NCI-H1436 (cell line): ENCODE results near the gene ADIRF.
"Not testable (repeated sequence)": the region's sequence is repeated elsewhere in the genome, so short reads cannot be mapped to it uniquely, and the experiment has no call there.

ENCODE experiments used
- DNase-seq: peaks from one replicate; lab custom pipeline; 2025; lab: John Stamatoyannopoulos, UW

Gene ADIRF

DNA sequence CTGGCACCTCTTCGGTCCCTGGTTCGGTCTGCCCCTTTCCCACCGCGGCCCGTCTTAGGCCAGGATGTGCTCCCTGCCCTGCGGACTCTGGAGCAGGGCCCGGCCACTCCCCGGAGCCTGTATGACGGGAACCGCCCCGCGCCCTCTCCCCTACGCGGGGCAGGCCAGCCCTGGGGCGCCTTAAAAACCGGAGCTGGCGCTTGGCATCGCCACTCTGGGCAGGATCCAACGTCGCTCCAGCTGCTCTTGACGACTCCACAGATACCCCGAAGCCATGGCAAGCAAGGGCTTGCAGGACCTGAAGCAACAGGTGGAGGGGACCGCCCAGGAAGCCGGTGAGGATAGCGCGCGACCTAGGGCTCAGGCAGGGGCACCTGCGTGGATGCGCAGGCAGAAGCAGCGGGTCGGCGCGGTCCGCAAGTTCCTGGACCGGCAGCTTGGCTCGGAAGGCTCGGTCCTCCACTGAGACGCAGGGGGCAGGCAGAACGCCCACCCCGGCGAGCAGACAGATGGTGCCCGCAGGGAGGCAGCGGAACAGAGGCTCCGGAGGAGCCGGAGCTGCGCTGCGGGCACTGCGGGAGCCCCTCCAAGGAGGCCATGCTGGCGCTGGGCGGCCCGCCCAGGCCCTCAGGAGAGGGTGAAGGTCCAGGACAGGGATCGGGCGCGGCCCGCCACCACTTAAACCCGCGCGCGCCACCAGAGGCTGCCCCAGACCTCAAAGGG is at the start of gene ADIRF:
Gene ADIRF (plus strand): TSS at position 212 of the 723 bp plus-strand sequence. CDS start 63 bp downstream, at position 275.
- DNase-seq, result no peak

DNA sequence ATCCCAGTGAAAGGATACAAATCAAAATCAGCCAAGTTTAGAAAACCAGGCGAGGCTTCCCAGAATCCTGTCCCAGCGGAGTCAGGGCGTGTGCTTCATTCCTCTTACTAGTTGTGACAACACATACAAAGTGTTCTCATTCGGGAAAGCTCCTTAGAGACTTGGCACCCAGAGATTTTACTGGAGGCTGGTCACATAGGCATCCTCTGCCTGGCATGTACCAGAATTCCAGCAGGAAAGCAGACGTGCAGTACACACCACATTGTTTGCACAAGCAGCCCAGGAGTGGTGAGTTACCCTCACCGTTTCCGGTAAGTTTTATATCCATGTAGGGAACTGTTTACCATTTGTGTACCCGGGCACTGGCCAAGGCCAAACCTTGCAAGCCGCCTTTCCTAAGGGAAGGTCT is 45.7 kb upstream of the ADIRF start:
- DNase-seq, result no peak

DNA sequence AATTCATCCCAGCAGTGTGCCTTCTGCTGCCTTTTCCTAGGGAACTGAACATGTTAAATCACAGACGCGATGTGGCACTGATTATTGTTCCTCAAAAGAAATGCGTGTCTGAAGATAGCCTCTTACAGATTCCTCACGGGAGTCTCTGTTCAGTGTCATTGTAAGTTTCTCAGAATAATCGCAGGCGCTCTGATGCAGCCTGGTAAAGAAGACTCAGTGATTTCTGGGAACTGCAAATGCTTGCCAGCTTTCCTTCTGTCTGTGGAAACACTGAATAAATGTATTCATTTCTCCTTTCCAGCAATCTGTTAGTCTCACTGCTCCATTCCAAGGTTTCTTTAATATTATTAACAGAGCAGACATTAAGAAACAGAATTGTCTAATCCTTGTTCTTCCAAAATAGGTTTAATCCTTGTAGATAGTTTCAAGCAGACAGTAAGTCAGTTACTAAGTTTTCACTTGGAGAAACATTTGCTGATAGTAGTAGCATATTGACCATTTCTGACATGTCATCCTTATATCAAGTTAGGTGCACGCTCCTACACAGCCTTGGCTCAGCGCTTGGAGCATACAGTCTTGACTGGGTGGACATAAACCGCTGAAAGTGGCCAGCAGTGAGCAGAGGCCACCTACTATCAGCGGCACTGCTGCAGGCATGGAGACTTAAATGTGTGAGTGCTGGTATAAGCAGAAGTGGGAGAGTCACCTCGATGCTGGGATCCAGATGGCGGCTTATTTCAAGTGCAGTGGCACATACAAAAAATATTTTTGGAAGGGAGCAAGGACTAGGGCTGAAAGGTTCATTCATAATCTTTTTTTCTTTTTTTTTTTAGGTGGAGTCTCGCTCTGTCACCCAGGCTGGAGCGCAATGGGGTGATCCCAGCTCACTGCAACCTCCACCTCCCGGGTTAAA is 38.6 kb upstream of the ADIRF start:
- DNase-seq, result no peak

DNA sequence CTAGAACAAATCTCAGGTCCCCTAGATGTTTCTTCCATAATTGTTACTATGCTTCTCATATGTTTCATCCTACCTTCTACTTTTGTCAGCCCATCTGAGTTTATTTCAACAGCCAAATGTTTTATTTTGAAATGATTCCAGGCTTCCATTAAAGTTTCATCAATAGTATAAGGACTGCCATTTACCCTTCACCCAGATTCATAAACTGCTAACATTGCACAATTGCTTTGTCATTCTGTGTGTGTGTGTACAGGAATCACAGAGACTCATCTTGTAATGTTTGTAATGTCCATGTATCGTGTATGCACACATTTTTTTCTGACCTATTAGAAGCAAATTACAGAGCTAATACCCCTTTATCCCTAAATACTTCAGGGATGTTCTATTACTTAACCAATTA is 36.4 kb upstream of the ADIRF start:
- no peak for DNase-seq

DNA sequence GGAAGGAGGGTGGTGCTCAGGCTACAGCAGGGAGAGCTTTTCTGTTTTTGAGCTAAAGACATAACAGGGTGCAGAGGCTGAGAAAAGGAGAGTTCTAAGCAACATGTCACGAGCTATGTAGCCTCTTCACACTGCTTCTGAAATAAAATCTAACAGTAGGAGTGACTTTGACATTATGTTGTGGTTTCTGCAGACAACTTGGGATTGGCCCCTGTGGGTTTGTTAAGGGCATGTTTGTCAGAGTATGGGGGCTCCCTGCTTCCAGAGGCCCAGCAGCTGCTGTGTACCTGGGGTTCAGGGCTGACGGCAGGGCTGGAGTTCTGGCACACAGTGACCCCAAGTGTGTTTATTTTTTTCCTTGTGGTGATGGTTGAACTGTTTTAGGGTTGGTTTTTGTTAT is 35.6 kb upstream of the ADIRF start:
- DNase-seq, result no peak

DNA sequence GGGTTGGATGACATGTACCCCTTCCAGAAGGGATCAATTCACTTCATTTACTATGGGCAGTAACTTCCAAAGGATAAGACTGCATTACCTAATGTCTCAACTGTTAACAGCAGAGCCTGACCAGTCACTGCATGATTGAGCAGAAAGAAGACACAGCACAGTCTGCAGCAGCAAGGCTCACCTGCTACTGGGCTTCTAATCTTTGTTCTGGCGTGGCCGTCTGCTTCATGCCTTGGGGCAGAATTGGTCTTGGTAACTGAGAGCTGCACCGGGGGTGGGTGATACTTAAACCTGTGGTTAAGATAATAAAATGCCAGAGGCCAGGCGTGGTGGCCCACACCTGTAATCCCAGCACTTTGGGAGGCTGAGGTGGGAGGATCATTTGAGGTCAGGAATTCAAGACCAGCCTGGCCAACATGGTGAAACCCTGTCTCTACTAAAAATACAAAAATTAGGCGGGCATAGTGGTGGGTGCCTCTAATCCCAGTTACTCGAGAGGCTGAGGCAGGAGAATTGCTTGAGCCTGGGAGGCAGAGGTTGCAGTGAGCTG is 34.0 kb upstream of the ADIRF start:
- DNase-seq, result not testable (repeated sequence)

DNA sequence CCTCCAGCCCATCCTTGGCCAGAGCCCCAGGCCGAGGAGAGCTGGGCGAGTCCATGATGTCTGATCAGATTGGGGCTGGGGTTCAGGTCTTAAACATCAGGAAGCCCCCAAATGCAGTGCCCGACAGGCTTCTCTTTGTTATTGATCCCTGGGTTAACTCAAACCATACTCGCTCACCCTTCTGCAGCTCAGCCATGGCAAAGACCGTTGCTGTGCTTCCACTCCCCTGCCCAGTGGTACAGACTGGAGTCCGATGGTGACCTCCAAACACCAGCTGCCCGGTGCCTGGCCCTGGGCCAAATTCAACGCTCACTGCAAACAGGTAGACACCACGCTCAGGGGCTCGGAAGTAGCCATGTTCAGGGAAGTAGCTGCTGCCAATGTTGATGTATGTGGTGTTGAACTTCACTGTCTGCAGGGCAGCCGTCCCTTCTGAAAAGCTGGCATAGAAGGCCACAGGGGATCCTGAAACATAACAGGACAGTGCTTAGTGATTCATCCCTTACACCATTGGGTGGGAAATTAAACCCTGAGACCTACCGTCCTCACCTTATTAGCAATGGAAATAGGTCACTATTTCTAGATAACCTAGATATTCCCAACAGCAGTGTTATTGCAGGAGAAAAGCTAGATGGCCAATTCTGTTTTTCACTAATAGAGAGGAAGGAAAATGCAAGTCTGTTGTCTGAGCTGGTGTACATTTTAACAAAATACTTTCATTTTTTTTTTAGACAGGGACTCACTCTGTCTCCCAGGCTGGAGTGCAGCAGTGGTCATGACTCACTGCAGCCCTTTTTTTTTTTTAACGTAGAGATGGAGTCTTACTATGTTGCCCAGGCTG is 31.4 kb upstream of the ADIRF start:
- DNase-seq, result no peak

DNA sequence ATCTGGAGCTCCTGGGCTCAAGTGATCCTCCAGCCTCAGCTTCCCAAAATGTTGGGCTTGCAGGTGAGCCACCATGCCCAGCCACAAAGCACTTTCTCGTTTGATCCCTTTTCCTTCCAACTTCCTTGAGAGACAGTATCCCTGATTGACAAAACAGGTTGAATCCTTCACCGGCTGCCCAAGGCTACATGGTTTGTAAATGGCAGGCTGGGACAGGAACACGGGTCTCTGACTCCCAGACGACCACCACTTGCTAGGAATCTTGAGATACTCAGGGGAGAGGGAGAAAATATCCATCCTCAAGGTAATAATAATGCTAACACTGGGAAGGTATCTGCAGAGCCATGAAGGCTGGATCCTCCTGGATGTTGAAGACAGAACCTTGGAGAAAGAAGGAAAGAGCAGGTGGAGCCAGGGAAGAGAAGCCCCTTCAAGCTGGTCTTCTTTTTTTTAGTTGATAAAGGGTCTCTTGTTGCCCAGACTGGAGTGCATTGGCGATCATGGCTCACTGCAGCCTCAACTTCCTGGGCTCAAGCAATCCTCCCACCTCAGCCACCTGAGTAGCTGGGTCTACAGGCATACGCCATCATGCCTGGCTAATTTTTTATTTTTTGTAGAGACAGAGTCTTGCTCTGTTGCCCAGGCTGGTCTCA is 30.7 kb upstream of the ADIRF start:
- DNase-seq, result no peak

DNA sequence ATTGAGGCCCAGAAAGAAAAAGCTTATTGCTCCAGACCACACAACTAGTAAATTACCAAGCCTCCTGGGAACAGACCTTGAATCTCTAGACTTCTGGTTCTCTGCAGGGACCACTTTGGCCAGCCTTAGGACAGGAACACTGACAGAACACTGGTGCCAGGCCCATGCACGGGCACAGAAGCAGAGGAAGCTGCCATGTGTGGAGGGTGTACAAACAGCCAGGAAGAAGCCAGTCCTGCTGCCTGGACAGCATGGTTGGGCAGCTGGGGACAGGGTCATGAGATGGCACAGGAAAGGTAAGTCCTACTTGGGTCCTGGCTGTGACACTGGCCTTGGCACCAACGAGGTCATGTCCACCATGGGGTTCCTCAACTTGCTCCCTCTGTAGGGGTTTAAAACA is 30.0 kb upstream of the ADIRF start:
- no peak for DNase-seq

DNA sequence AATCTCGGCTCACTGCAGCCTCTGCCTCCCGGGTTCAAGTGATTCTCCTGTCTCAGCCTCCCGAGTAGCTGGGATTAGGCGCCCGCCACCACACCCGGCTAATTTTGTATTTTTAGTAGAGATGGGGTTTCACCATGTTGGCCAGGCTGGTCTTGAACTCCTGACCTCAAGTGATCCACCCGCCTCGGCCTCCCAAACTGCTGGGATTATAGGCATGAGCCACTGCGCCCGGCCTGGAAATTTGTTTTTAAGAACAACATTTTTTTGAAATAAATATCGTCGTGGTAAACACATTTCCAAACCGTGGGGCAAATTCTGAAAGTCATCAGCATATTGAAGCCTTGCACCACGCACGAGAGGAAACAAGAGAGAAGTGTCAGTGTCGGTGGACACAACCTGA is 28.2 kb upstream of the ADIRF start:
- not testable (repeated sequence) for DNase-seq

DNA sequence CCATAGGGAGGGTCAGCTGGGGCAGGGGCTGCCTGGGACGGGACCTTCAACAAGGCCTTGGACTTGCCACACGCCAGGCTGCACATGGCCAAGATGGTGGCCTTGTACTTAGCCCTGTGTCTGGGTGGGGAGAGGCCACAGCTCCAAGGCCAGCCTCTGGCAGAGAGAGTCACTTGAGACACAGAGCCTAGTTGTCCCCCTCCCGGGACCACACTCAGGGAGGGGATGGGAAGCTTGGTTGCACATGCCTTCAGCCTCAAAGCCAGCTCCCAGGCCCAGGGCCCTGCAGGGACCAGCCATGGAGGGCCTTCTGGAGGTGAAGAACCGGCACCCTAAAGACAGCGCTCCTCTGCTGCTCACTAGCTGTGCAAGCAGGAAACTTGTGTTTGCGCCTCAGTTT is 27.6 kb upstream of the ADIRF start:
- no peak for DNase-seq

DNA sequence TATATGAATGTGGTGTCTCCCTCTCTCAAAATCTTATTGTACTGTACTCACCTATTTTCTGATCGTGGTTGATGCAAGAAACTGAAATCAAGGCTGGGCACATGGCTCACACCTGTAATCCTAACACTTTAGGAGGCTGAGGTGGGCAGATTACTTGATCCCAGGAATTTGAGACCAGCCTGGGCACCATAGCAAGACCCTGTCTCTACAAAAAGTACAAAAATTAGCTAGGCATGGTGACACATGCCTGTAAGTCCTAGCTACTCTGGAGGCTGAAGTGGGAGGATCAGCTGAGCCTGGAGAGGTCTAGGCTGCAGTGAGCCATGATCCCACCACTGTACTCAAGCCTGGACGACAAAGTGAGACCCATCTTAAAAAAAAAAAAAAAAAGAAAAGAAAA is 26.9 kb upstream of the ADIRF start:
- DNase-seq, result no peak

DNA sequence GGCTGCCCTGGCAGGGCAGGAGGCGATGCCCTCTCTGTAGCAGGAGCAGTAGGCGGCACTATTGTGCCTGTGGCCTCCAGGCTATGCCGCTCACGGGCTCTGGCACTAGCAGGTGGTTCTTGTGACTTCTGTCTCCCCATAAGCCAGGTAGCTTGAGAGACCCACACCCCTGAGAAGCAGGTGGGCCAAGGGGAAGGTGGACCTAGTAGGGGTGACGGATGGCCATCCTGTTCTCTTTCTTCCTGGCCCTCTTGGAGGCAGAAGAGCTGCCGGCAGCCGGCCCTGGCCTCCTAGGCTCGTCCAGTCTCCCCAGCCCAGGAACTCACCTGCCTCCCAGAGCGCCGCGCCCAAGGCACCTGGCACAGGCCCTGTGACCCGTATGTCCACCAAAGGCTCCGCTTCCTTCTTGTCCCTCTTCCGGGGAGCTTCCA is 26.3 kb upstream of the ADIRF start:
- no peak for DNase-seq

DNA sequence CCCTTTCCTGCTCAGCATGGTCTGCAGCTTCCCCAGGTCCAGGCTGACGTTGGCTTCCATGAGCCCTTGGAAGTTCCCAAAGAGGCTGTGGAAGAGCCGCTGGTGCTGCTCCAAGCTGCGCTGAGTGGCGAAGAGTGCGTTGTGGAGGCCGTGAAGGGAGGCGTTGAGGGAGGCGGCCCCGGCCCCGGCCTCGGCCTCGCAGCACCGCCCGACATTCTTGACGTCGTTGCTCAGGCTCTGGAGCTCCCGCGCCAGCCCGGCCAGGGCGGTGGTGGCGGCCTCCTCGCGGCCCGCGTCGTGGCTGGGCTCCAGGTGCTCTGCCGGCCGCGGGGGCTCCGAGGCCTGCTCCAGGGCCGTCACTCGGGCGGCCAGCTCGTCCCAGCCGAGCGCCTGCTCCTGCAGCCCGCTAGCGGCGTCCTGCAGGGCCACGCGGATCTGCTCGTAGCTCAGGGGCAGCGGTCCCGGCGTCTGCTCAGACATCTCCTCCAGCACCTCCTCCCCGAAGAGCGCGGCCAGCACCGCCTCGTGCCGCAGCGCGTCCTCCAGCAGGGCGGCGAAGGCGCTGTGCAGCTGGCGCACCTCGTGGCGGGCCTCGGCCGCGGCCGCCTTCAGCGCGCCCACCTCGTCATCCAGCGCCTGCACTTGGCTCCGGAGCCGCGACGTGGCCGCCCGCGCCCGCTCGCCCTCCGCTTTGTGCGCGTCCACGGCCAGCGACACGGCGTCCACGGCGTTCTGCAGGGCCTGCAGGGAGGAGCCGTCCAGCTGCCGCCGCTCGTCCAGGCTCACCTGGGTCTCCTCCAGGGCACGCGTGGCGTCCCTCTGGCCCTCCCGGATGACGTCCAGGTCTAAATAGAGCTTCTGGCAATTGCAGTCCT is 25.6 kb upstream of the ADIRF start:
- DNase-seq, result no peak

DNA sequence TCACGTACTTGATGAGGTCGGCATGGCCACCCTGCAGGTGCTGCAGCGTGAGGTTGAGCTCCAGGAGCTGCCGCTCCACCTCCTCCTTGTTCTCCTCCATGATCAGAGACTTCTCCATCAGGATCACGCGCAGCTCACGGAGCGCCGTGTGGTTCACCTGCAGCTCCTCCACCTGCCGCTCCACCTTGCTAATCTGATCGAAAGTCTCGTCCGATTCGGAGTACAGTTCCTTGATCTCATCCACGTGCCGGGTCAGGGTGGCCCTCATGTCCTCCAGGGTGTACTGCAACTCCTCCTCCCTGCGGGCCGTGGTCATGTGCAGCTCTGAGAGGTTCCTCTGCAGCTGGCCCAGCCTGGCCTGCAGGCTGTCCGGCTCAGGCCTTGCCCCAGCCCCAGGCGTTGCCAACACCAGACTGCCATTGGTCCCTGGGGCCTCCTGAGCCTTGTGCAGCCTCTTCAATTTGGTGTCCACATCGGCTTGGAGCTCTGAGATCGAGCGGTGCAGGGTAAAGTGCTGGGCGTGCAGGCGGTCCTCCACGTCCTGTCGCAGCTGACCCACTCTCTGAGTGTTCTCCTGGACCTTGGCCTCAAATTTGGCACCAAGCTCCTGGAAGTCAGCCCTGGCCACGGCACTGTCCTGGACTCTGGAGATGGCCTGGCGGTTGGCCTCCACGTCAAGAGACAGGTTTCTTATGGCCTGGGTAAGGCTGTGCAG is 24.8 kb upstream of the ADIRF start:
- no peak for DNase-seq

DNA sequence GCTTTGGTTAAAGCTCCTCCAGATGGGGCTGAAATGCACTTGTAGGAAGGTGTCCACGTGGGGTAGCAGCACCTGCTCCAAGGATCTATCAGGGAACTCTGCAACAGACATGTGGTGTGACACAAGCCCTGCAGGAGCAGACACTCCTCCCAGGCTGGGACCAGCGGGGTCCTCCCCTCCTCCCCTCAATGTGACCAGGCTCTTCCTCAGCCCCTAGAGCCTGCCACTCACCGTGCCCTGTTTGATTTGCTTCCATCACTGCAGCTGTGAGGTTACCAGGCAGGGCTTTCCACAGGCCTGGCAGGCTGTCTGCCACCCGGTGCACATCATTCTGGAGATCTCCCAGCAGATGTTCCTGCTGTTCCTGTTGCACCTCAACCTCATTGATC is 24.3 kb upstream of the ADIRF start:
- no peak for DNase-seq

DNA sequence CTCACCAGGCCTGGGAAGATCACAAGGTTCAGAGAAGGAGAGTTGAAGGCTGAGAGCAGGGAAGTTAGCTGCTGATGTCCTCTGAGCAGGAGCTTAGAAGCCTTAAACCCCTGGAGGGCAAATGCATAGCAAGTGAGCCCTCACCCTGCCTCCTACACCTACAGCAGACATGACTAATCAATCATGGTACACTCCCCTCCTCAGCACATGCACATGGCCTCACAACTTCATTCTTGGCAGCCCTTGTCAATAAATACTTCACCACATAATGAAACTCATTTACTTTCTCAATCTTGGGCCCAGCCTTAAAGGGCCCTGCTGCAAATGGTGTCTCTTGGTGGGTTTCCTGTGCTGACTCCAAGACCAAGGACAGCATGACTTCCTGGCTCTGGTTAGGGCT is 23.8 kb upstream of the ADIRF start:
- DNase-seq, result no peak

DNA sequence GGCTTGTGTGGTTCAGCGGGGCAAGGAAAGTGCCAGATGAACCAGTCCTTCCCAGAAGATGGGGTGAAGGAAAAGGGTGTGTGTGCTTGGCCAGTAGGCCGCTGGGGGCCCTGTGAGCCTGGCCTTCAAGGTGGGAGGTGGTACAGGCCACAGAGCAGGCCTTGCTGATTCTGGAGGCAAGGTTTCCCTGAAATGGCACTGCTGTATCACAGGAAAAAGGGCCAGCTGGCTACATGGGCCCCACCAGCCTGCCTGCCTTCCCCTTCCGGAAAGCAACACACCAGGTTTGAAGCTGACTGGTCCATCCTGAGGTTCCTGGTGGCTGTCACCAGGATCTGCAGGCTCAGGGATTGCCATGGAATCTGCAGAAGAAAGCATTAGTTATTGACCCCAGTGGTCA is 23.4 kb upstream of the ADIRF start:
- no peak for DNase-seq

DNA sequence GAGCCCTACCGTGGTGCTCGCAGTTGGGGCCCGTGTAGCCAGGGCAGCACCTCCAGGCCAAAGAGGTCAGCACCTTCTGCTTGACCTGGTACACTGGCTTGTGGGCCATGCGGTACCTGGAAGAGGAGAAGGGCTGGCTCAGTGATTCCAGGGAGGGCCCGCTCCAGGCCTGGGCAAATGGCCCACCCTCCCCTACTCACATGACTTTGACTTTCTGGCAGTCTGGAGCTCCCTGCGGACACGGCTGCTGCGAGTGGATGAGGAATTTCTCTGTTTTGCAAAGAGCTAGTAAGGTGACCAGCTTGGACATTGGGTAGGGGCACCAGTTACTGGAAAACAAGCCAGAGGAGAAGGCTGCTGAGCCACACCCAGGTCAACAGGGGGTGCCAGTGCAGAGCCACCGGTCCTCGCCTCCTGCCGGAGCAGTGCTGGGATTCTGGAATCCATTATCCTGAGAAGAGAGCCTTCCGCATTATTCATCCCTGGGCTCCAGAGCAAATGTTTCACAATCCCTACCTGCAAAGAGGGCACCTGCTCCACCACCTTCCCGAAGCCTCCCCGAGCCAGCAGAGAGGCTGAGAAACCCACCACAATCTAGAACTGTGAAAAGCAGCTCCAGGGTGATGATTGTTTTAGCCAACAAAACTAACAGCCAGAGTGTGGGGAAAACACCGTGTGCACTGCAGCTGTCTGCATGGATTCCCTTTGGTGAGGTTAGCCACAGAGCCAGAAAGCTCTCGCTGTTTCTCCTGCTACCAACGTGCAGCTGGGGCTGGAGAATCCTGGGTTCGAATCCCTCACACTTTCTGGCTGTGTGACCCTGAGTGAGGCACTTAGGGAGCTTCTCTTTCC is 22.7 kb upstream of the ADIRF start:
- no peak for DNase-seq
